Retinal pigment epithelial cell (primary cell): ENCODE data around the gene SFRP5.

ENCODE experiments used
- DNase-seq: peaks from one replicate; pipeline ENCODE4 v3.0.0-alpha.2; 2010; ENCODE audit warnings: low read depth
- H3K4me3 ChIP-seq: 2 replicates; pipeline ENCODE4 v1.5.1; 2011; ENCODE audit warnings: mild to moderate bottlenecking, low read length, control low read depth, moderate library complexity
- TF ChIP-seq, protein P1 (sequence below): conservative IDR thresholded peaks from 2 replicates; pipeline ENCODE4 v1.5.1; 2011; ENCODE audit warnings: low read depth, low read length, control low read depth, inconsistent platforms

Gene SFRP5

DNA sequence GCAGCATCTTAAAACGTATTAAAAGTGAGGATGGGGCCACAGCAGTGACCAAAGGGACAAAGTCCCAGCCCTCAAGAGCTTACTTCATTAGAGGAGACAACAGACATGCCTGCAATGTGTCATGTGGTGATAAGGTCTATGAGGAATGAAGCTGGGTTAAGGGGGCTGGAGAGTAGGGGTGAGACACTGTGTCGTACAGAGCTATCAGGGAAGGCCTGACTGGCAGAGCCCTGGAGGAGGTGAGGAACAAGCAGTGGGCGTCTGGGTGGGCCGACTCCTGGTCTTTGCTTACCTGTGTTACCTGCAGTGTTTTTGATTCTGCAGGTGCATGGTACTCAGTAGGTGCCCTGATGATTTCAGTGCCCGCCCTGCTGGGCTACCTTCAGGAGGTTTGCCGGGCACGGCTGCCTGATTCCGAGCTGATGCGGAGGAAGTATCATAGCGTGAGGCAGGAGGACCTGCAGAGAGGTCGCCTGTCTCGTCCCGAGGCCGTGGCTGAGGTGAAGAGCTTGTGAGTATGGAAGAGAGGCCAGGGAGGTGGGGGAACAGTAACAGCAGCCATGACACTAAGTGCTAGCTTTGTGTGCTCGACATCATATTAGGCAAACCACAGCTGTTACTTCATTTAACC is 27.3 kb downstream of the SFRP5 start:
- DNase-seq: no peak
- TF ChIP-seq, protein P1, sequence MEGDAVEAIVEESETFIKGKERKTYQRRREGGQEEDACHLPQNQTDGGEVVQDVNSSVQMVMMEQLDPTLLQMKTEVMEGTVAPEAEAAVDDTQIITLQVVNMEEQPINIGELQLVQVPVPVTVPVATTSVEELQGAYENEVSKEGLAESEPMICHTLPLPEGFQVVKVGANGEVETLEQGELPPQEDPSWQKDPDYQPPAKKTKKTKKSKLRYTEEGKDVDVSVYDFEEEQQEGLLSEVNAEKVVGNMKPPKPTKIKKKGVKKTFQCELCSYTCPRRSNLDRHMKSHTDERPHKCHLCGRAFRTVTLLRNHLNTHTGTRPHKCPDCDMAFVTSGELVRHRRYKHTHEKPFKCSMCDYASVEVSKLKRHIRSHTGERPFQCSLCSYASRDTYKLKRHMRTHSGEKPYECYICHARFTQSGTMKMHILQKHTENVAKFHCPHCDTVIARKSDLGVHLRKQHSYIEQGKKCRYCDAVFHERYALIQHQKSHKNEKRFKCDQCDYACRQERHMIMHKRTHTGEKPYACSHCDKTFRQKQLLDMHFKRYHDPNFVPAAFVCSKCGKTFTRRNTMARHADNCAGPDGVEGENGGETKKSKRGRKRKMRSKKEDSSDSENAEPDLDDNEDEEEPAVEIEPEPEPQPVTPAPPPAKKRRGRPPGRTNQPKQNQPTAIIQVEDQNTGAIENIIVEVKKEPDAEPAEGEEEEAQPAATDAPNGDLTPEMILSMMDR: no peak
- H3K4me3 ChIP-seq: no peak overlapping the region

DNA sequence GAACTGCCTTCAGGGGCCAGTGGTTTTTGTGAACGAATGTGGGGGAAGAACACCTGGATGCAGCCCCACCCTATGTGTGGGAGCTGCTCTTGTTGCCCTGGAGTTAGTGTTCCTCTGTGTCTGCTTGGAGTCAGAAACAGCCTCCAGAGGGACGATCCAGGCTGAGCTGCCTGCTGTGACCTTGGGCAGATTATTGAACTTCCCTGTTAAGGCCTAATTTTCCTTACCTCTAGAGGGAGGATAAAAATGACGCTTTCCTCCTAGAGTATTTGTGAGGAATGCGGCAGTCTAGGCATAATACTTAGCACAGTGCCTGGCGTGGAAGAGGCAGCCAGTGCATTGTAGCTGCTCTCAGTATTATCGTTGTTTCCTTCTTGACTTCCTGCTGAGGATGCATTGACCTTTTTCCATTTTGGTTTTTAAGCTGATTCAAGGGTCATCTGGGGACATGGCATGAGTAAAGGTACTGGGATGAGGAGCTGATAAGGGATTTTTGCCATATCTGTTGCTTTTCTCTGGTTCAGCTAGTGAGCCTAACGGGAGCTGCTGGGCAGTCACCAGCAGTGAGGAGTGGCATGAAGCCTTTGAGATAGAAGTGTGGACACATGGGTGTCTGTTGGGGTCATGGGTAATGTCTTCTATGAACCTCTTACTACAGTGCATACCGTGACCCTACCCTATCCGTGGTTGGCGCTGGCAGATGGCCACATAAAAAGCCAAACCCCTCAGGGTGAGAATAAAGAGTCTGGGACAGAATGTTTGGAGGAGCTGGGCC is 28.4 kb downstream of the SFRP5 start:
- TF ChIP-seq, protein P1: peak; percentile 18
- no peak overlapping the region for H3K4me3 ChIP-seq
- no peak for DNase-seq

DNA sequence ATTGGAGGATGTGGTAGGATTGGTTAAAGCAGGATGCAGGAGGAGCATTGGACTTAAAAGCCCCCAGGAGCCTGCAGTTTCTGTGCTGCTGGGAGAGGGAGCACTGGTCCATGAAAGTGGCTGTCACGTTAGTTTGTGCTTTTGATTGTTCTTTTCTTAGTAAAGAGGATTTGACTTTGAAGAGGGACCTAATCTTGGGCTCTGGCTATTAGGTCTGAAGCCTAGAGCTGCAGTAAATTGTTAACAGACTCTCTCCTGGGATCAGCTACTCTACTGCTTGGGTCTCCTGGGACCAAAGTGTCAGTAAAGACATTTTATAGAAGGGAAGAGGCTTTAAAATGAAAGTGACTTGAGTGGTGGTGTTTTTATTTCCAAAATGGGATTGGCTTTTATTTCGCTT is 31.2 kb downstream of the SFRP5 start:
- no peak overlapping the region for H3K4me3 ChIP-seq
- no peak for DNase-seq
- TF ChIP-seq, protein P1: peak; percentile 26

DNA sequence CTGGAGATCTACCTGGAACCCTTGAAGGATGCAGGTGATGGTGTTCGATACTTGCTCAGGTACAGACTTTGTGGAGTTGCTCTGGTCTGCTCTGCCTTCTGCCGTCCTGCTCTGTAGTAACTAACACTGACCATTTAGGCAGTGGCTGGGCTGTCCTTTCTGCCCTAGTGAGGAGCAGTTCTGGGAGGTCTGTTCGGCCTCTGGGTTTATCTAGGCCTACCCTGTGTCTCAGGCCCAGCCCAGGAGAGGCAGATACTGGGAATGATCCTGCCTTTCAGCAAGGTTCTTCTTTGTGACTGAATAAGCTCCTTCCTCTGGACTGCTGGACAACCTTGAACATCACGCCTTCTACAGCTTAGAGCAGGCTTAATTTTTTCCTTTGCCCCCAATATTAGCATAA is 33.2 kb downstream of the SFRP5 start:
- H3K4me3 ChIP-seq: peak overlapping the region; percentile 91
- no peak for DNase-seq
- TF ChIP-seq, protein P1: no peak

DNA sequence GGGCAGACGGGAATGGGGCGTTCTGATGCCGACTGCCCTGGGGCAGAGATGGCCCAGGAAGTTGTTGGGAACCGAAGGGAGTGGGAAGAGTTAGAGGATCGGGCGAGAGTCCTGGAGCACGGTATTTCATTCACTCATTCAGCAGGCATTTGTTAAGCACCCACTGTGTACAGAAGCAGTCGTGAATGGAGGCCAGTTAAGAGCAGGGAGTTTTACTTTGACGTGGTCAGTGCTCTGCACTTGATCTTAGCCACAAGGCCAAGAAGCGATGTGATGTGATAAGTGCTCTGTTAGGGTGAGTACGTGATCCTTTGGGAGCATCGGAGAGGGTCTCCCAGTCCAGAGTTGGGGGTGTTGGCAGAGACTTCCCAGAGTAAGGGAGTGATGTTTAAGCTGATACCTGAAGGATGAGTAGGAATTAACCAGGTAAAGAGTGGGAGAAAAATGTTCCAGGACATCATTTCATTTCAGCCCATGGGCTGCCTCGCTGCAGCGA is 34.0 kb downstream of the SFRP5 start:
- H3K4me3 ChIP-seq: peak overlapping the region; percentile 91
- DNase-seq: no peak
- TF ChIP-seq, protein P1: no peak

DNA sequence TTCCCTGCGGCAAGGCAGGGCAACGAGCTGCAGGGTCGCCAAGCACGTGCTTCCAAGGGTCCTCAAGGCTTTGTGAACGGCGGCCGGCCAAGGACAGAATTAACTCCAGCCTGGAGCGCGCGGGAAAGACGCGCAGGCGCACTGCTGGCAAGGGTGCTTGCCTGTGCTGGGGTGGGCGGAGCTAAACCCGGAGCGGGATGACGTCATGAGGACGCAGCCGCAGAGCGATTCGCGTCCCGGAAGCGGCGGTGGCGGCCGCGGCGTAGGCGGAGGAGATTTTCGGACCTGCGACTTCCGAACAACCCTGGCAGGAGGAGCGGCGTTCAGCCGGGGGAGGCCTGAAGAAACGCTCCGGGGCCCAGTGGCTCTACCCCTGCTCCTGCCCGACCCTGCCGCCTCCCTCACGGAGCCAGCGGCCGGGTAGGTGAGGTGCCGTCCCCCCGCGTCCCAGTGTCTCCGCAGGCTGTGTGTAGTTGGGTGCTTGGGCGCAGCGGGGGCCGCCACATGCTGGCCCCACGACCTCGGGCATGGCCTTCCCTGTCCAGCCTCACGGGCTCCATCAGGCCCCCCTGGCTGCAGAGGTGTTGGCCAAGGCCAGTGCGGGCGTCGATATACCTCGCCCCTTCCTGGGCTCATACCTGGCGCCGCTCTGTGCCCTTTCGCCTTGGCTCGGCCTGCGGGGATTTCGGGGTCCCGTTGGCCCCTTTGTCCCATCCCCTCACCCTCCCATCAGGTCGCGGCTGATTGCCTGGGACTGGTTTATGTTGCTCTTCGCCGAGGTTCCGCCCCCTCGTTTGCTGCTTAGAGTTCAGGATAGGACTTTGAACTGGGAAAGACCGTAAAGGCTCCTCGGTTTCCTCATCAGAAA is 34.7 kb downstream of the SFRP5 start, which contains the start of gene ZFYVE27:
Gene ZFYVE27 (plus strand): TSS at position 227 of the 868 bp plus-strand sequence. CDS start 1,350 bp downstream, outside the sequence.
- H3K4me3 ChIP-seq: peak within 1 kb of the TSS; percentile 91
- TF ChIP-seq, protein P1: no peak
- no peak for DNase-seq
